GM23338 (cell line): Measurements from ENCODE around the gene ZNF879. TPM values are rescaled to one million over a fixed set of nuclear protein-coding genes. Genes with fewer than 3 reads are reported as not detected.

Experiments used
- ATAC-seq: fragments of 200-7000 bp; cut with Tn5 transposase; 3 replicates; pipeline ENCODE4 v1.9.1; 2020
- DNase-seq: peaks from one replicate; pipeline ENCODE4 v3.0.0-alpha.2; 2015; ENCODE audit warnings: low spot score
- H2AFZ ChIP-seq: fragments of 200-600 bp; sonication (generic); 2 replicates; pipeline ENCODE4 v1.8.0; 2016; ENCODE audit warnings: antibody characterized with exemption, mild to moderate bottlenecking, moderate library complexity
- H3F3A ChIP-seq: fragments of 200-600 bp; sonication (generic); replicated peaks from 2 replicates; pipeline ENCODE4 v1.8.0; 2017; ENCODE audit warnings: antibody characterized with exemption, mixed run types, low read depth
- H3K27ac ChIP-seq: fragments of 200-600 bp; sonication (generic); 2 replicates; pipeline ENCODE4 v1.6.1; 2016; ENCODE audit warnings: low read depth
- H3K27me3 ChIP-seq: fragments of 200-600 bp; sonication (generic); 2 replicates; pipeline ENCODE4 v1.8.0; 2016; ENCODE audit warnings: mild to moderate bottlenecking, mixed run types, moderate library complexity; ENCODE audit not compliant: insufficient read depth
- H3K36me3 ChIP-seq: fragments of 200-600 bp; sonication (generic); 2 replicates; pipeline ENCODE4 v1.8.0; 2016; ENCODE audit warnings: mild to moderate bottlenecking; ENCODE audit not compliant: insufficient read depth
- H3K4me1 ChIP-seq: fragments of 200-600 bp; sonication (generic); 2 replicates; pipeline ENCODE4 v1.8.0; 2016; ENCODE audit warnings: mild to moderate bottlenecking, moderate library complexity; ENCODE audit not compliant: insufficient read depth
- H3K4me2 ChIP-seq: fragments of 200-600 bp; sonication (generic); 2 replicates; pipeline ENCODE4 v1.7.1; 2017; ENCODE audit warnings: mixed run types
- H3K4me3 ChIP-seq: fragments of 200-600 bp; sonication (generic); 2 replicates; pipeline ENCODE4 v1.6.1; 2016; ENCODE audit warnings: mixed run types
- H3K79me2 ChIP-seq: fragments of 200-600 bp; sonication (generic); replicated peaks from 2 replicates; pipeline ENCODE4 v1.8.0; 2017; ENCODE audit warnings: mild to moderate bottlenecking; ENCODE audit not compliant: insufficient read depth
- H3K9me2 ChIP-seq: fragments of 200-600 bp; sonication (generic); 2 replicates; pipeline ENCODE4 v1.8.0; 2017; ENCODE audit not compliant: insufficient read depth
- H4K20me1 ChIP-seq: fragments of 200-600 bp; sonication (generic); replicated peaks from 2 replicates; pipeline ENCODE4 v1.8.0; 2017; ENCODE audit warnings: mild to moderate bottlenecking; ENCODE audit not compliant: insufficient read depth
- H3K27ac Mint-ChIP-seq: 2 replicates; pipeline ENCODE4 v1.8.0; 2020; ENCODE audit warnings: inconsistent platforms, mild to moderate bottlenecking, moderate library complexity, mixed read lengths
- H3K27me3 Mint-ChIP-seq: 3 replicates; pipeline ENCODE4 v1.8.0; 2022; ENCODE audit warnings: low read depth, mild to moderate bottlenecking, moderate library complexity, mixed read lengths, inconsistent platforms; ENCODE audit not compliant: insufficient read depth, poor library complexity
- H3K36me3 Mint-ChIP-seq: 3 replicates; pipeline ENCODE4 v1.8.0; 2021; ENCODE audit warnings: low read depth, mild to moderate bottlenecking, inconsistent platforms, moderate library complexity, mixed read lengths
- H3K4me1 Mint-ChIP-seq: 3 replicates; pipeline ENCODE4 v1.8.0; 2020; ENCODE audit warnings: mild to moderate bottlenecking, inconsistent platforms, mixed read lengths
- H3K4me3 Mint-ChIP-seq: 3 replicates; pipeline ENCODE4 v1.8.0; 2021; ENCODE audit warnings: moderate library complexity, mild to moderate bottlenecking, inconsistent platforms, mixed read lengths
- H3K9me3 Mint-ChIP-seq: 3 replicates; pipeline ENCODE4 v1.8.0; 2020; ENCODE audit warnings: moderate library complexity, mild to moderate bottlenecking, inconsistent platforms, mixed read lengths
- CREB1 ChIP-seq: fragments of 250-450 bp; sonication (Bioruptor Pico); IDR thresholded peaks from 2 replicates; pipeline ENCODE4 v1.5.0; 2020; ENCODE audit warnings: low read depth, mild to moderate bottlenecking, moderate library complexity
- ETS1 ChIP-seq: IDR thresholded peaks from 2 replicates; pipeline ENCODE4 v1.6.1; 2016; ENCODE audit warnings: antibody characterized with exemption
- EZH2phosphoT487 ChIP-seq: fragments of 200-600 bp; sonication (generic); IDR thresholded peaks from one replicate; pipeline ENCODE4 v1.8.1; 2018; ENCODE audit warnings: antibody characterized with exemption; ENCODE audit not compliant: unreplicated experiment
- JUNB ChIP-seq: IDR thresholded peaks from one replicate; pipeline ENCODE4 v1.6.1; 2016; ENCODE audit warnings: antibody characterized with exemption; ENCODE audit not compliant: unreplicated experiment
- POLR2AphosphoS5 ChIP-seq: IDR thresholded peaks from 2 replicates; pipeline ENCODE4 v1.6.1; 2016; ENCODE audit warnings: antibody characterized with exemption, low read depth
- REST ChIP-seq: IDR thresholded peaks from one replicate; pipeline ENCODE4 v1.6.1; 2018; ENCODE audit warnings: antibody characterized with exemption; ENCODE audit not compliant: unreplicated experiment
- STAT1 ChIP-seq: IDR thresholded peaks from one replicate; pipeline ENCODE4 v1.6.1; 2016; ENCODE audit warnings: antibody characterized with exemption; ENCODE audit not compliant: unreplicated experiment
- ZNF114 ChIP-seq: fragments of 250-450 bp; sonication (Bioruptor Pico); IDR thresholded peaks from 2 replicates; pipeline ENCODE4 v1.5.0; 2020; ENCODE audit warnings: mild to moderate bottlenecking, moderate library complexity
- ZNF331 ChIP-seq: fragments of 250-450 bp; sonication (Bioruptor Pico); IDR thresholded peaks from 2 replicates; pipeline ENCODE4 v1.5.0; 2020; ENCODE audit warnings: low read depth, mild to moderate bottlenecking, moderate library complexity
- polyA plus RNA-seq: library from polyadenylated mRNA; unstranded; fragments of >200 nt; fragmentation: Nextera tagmentation; extraction: Ambion mirVana; gene quantifications from 2 replicates; pipeline ENCODE4 v1.2.1, GENCODE V29; 2016
- total RNA-seq: library from RNA; depleted of rRNA; stranded (reverse); fragments of >200 nt; shearing (Covaris generic); gene quantifications from 2 replicates; pipeline ENCODE4 v1.2.3, GENCODE V29; 2014

The ZNF879 gene
- total and polyA plus RNA-seq, 2 experiments from 2014 or later, result 3.5 to 3.9 TPM

GRCh38 chr5:178984145-178985072 is 39.2 kb upstream of the ZNF879 start (continued):
- no peak for TF ChIP-seq REST
- TF ChIP-seq CREB1 (CRISPR knock-in tag), result no peak

GRCh38 chr5:178986326-178986960 is 37.2 kb upstream of the ZNF879 start:
- no peak overlapping the region for H3K4me3 ChIP-seq
- ATAC-seq, result no peak
- H3K27ac ChIP-seq, result no peak overlapping the region
- H3K9me2 ChIP-seq, result no peaks in the 10 kb centered on the region
- no peaks in the 10 kb centered on the region for H3K27me3 ChIP-seq
- no peak overlapping the region for H2AFZ ChIP-seq
- H3K4me2 ChIP-seq, result no peak overlapping the region
- H3K4me1 ChIP-seq, result no peaks in the 10 kb centered on the region
- no peak overlapping the region for H3K4me3 Mint-ChIP-seq
- no peak overlapping the region for H3K27ac Mint-ChIP-seq
- DNase-seq, result no peak
- no peaks in the 10 kb centered on the region for H3K36me3 ChIP-seq
- peaks cover 12% of the 10 kb centered on the region for H3K27me3 Mint-ChIP-seq
- H3F3A ChIP-seq, result no peaks in the 10 kb centered on the region
- no peaks in the 10 kb centered on the region for H4K20me1 ChIP-seq
- no peaks in the 10 kb centered on the region for H3K4me1 Mint-ChIP-seq
- H3K36me3 Mint-ChIP-seq, result peaks cover 30% of the 10 kb centered on the region
- peaks cover 88% of the 10 kb centered on the region for H3K9me3 Mint-ChIP-seq
- H3K79me2 ChIP-seq, result no peaks in the 10 kb centered on the region
- TF ChIP-seq STAT1, result no peak
- no peak for TF ChIP-seq CREB1 (CRISPR knock-in tag)
- TF ChIP-seq ZNF114 (CRISPR knock-in tag), result no peak
- TF ChIP-seq JUNB, result no peak
- no peak for TF ChIP-seq ZNF331

- Histone ChIP-seq H3K4me3 (no peak overlapping the region), H3K27ac (no peak overlapping the region), H3K9me2 (no peaks in the 10 kb centered on the region), H3K36me3 (no peaks in the 10 kb centered on the region), H2AFZ (no peak overlapping the region), H3K4me2 (no peak overlapping the region), H4K20me1 (no peaks in the 10 kb centered on the region), H3F3A (no peaks in the 10 kb centered on the region), H3K4me1 (no peaks in the 10 kb centered on the region), H3K27me3 (peaks cover 15% of the 10 kb centered on the region), H3K79me2 (no peaks in the 10 kb centered on the region)
- Mint-ChIP-seq H3K36me3 (peaks cover 13% of the 10 kb centered on the region), H3K4me3 (no peak overlapping the region), H3K27ac (no peak overlapping the region), H3K9me3 (peaks cover 83% of the 10 kb centered on the region), H3K27me3 (peaks cover 30% of the 10 kb centered on the region), H3K4me1 (no peaks in the 10 kb centered on the region)
- DNase-seq (no peak), ATAC-seq (no peak)
- TF ChIP-seq STAT1 (no peak), CREB1 (CRISPR knock-in tag) (no peak), ETS1 (no peak), EZH2phosphoT487 (no peak), JUNB (no peak), REST (no peak), ZNF114 (CRISPR knock-in tag) (no peak), POLR2AphosphoS5 (no peak)
Measured at GRCh38 chr5:178988436-178989220, 35.0 kb upstream of the ZNF879 start.
